GM23338 (cell line): ENCODE data around the gene MTA3.
"Not testable (repeated sequence)": the region's sequence is repeated elsewhere in the genome, so short reads cannot be mapped to it uniquely, and the experiment has no call there.

Source experiments
- EZH2 ChIP-seq: fragments of 200-600 bp; sonication (generic); IDR thresholded peaks from one replicate; pipeline ENCODE4 v1.8.0; 2017; ENCODE audit warnings: antibody characterized with exemption, mild to moderate bottlenecking, low read depth; ENCODE audit not compliant: unreplicated experiment
- TF ChIP-seq, protein P1 (sequence below), 2 experiments: fragments of 200-600 bp in 1 of 2; sonication (generic) in 1 of 2; conservative IDR thresholded peaks; 2 replicates each; pipeline versions ENCODE4 v1.5.1 to v1.6.1; 2016 to 2017; ENCODE audit warnings: antibody characterized with exemption in 2 of 2, low read depth in 2 of 2, mild to moderate bottlenecking in 2 of 2, moderate library complexity in 1 of 2
- TF ChIP-seq, protein P2 (sequence below): fragments of 250-450 bp; sonication (Bioruptor Pico); IDR thresholded peaks from 2 replicates; pipeline ENCODE4 v1.5.0; 2020; ENCODE audit warnings: mild to moderate bottlenecking, moderate library complexity

DNA sequence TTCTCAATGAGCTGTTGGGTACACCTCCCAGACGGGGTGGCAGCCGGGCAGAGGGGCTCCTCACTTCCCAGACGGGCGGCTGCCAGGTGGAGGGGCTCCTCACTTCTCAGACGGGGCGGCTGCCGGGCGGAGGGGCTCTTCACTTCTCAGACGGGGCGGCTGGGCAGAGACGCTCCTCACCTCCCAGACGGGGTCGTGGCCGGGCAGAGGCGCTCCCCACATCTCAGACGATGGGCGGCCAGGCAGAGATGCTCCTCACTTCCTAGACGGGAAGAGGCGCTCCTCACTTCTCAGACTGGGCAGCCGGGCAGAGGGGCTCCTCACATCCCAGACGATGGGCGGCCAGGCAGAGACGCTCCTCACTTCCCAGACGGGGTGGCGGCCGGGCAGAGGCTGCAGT lies 53.2 kb downstream of the MTA3 start:
- TF ChIP-seq, protein P1, sequence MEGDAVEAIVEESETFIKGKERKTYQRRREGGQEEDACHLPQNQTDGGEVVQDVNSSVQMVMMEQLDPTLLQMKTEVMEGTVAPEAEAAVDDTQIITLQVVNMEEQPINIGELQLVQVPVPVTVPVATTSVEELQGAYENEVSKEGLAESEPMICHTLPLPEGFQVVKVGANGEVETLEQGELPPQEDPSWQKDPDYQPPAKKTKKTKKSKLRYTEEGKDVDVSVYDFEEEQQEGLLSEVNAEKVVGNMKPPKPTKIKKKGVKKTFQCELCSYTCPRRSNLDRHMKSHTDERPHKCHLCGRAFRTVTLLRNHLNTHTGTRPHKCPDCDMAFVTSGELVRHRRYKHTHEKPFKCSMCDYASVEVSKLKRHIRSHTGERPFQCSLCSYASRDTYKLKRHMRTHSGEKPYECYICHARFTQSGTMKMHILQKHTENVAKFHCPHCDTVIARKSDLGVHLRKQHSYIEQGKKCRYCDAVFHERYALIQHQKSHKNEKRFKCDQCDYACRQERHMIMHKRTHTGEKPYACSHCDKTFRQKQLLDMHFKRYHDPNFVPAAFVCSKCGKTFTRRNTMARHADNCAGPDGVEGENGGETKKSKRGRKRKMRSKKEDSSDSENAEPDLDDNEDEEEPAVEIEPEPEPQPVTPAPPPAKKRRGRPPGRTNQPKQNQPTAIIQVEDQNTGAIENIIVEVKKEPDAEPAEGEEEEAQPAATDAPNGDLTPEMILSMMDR (conservative IDR thresholded peaks at IDR 0.05; ENCODE audit: low read depth in 2 of 2), result not testable (repeated sequence)
- TF ChIP-seq, protein P2, sequence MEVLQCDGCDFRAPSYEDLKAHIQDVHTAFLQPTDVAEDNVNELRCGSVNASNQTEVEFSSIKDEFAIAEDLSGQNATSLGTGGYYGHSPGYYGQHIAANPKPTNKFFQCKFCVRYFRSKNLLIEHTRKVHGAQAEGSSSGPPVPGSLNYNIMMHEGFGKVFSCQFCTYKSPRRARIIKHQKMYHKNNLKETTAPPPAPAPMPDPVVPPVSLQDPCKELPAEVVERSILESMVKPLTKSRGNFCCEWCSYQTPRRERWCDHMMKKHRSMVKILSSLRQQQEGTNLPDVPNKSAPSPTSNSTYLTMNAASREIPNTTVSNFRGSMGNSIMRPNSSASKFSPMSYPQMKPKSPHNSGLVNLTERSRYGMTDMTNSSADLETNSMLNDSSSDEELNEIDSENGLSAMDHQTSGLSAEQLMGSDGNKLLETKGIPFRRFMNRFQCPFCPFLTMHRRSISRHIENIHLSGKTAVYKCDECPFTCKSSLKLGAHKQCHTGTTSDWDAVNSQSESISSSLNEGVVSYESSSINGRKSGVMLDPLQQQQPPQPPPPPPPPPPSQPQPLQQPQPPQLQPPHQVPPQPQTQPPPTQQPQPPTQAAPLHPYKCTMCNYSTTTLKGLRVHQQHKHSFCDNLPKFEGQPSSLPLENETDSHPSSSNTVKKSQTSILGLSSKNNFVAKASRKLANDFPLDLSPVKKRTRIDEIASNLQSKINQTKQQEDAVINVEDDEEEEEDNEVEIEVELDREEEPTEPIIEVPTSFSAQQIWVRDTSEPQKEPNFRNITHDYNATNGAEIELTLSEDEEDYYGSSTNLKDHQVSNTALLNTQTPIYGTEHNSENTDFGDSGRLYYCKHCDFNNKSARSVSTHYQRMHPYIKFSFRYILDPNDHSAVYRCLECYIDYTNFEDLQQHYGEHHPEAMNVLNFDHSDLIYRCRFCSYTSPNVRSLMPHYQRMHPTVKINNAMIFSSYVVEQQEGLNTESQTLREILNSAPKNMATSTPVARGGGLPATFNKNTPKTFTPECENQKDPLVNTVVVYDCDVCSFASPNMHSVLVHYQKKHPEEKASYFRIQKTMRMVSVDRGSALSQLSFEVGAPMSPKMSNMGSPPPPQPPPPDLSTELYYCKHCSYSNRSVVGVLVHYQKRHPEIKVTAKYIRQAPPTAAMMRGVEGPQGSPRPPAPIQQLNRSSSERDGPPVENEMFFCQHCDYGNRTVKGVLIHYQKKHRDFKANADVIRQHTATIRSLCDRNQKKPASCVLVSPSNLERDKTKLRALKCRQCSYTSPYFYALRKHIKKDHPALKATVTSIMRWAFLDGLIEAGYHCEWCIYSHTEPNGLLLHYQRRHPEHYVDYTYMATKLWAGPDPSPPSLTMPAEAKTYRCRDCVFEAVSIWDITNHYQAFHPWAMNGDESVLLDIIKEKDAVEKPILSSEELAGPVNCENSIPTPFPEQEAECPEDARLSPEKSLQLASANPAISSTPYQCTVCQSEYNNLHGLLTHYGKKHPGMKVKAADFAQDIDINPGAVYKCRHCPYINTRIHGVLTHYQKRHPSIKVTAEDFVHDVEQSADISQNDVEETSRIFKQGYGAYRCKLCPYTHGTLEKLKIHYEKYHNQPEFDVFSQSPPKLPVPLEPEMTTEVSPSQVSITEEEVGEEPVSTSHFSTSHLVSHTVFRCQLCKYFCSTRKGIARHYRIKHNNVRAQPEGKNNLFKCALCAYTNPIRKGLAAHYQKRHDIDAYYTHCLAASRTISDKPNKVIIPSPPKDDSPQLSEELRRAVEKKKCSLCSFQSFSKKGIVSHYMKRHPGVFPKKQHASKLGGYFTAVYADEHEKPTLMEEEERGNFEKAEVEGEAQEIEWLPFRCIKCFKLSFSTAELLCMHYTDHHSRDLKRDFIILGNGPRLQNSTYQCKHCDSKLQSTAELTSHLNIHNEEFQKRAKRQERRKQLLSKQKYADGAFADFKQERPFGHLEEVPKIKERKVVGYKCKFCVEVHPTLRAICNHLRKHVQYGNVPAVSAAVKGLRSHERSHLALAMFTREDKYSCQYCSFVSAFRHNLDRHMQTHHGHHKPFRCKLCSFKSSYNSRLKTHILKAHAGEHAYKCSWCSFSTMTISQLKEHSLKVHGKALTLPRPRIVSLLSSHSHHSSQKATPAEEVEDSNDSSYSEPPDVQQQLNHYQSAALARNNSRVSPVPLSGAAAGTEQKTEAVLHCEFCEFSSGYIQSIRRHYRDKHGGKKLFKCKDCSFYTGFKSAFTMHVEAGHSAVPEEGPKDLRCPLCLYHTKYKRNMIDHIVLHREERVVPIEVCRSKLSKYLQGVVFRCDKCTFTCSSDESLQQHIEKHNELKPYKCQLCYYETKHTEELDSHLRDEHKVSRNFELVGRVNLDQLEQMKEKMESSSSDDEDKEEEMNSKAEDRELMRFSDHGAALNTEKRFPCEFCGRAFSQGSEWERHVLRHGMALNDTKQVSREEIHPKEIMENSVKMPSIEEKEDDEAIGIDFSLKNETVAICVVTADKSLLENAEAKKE (CRISPR knock-in tag), result not testable (repeated sequence)
- not testable (repeated sequence) for TF ChIP-seq EZH2
